Testis (tissue), 3 donors: Measurements from ENCODE around the gene SLC38A10. TPM values are rescaled to one million over a fixed set of nuclear protein-coding genes. Genes with fewer than 3 reads are reported as not detected.

Experiments used
- DNase-seq: peaks from one replicate; pipeline ENCODE4 v3.0.0-alpha.2; 2019
- H3K27ac ChIP-seq, 2 donors: fragments of 200-600 bp; sonication (generic); one replicate each; pipeline ENCODE4 v1.5.1; 2019
- H3K27me3 ChIP-seq: fragments of 200-600 bp; sonication (generic); one replicate; pipeline ENCODE4 v1.5.1; 2019
- H3K36me3 ChIP-seq: fragments of 200-600 bp; sonication (generic); one replicate; pipeline ENCODE4 v1.5.1; 2017; ENCODE audit warnings: low read depth; ENCODE audit errors: missing control alignments
- H3K4me1 ChIP-seq: fragments of 200-600 bp; sonication (generic); one replicate; pipeline ENCODE4 v1.5.1; 2019
- H3K4me3 ChIP-seq, 2 donors: fragments of 200-600 bp; sonication (generic); one replicate each; pipeline ENCODE4 v1.5.1; 2017 to 2019
- H3K9me3 ChIP-seq: fragments of 200-600 bp; sonication (generic); one replicate; pipeline ENCODE4 v1.5.1; 2017
- POLR2A ChIP-seq: fragments of 450-650 bp; IDR thresholded peaks from one replicate; pipeline ENCODE4 v1.6.1; 2017; ENCODE audit warnings: antibody characterized with exemption, mild to moderate bottlenecking, moderate library complexity
- WGBS, 2 donors: methylation state at CpG; one replicate each; pipeline ENCODE4 v1.1.5; 2018; 5-methylcytosine and 5-hydroxymethylcytosine counted together
- intact Hi-C: fragments of 100-400 bp; cut with DNase I; formaldehyde crosslinking; loops from one replicate; pipeline ENCODE4 v1.15.1; 2023; ENCODE audit warnings: low total_unique reads
- polyA plus RNA-seq: library from polyadenylated mRNA; stranded (reverse); fragments of 350-450 nt; fragmentation: Illumina TruSeq; extraction: RNeasy Lipid Tissue Mini Kit (QIAGEN cat#74804); gene quantifications from one replicate; pipeline ENCODE4 v1.2.3, GENCODE V29; 2014; ENCODE audit warnings: low read depth, low replicate concordance; ENCODE audit not compliant: insufficient read depth
- total RNA-seq, 2 donors: library from RNA; depleted of rRNA; stranded (reverse); fragments of >200 nt; gene quantifications; one replicate each; pipeline ENCODE4 v1.2.3, GENCODE V29; 2016
- TF ChIP-seq, protein P1 (sequence below), 3 experiments: fragments of 450-650 bp in 2 of 3; fragments of 200-600 bp in 1 of 3; sonication (generic) in 1 of 3; IDR thresholded peaks; one replicate each; pipeline ENCODE4 v1.5.1; 2016 to 2019; ENCODE audit warnings: antibody characterized with exemption in 3 of 3, mild to moderate bottlenecking in 2 of 3, moderate library complexity in 1 of 3

Gene SLC38A10
- total and polyA plus RNA-seq, 3 donors from 2014 or later: 77.1 to 150 (median 131) TPM

DNA sequence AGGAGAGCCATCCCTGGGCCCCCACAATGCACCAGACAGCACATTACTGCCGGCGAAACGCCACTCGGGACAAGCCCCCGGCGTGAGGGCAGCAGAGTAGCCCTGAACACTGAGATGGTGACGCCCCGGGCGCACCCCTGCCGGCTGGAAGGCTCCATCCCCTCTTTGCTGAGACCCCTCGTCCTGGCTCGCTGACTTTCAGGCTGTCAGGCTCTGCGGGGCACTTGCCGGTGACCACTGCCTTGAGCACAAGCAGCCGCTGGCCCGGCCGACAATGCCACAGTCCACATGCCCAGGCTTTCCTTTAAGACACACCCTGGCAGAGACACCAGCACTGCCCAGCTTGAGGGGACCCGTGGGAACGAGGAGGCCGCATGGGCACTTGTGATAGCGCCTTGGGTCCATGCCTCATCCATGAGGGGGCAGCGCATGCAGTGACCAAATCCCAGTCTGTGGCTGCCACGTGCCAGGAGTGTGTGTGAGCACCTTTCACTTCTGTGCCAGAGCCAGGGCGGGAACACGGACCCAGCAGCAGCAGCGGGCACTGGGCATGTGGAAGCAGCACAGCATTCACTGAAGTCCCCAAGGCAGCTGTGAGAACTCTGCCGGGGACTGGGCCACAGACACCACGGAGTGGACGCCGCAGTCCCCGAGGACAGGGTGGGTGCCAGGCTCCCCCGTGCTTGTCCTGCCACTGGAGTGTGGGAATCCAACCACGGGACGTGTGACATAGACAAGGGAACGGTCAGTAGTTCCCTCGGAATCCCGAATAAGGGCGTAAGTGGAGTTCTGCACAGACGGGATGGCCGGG is 31.5 kb downstream of the SLC38A10 start:
- H3K4me1 ChIP-seq: no peaks in the 10 kb centered on the region
- no peaks in the 10 kb centered on the region for H3K36me3 ChIP-seq
- no peak overlapping the region for H3K27ac ChIP-seq
- TF ChIP-seq, protein P1, sequence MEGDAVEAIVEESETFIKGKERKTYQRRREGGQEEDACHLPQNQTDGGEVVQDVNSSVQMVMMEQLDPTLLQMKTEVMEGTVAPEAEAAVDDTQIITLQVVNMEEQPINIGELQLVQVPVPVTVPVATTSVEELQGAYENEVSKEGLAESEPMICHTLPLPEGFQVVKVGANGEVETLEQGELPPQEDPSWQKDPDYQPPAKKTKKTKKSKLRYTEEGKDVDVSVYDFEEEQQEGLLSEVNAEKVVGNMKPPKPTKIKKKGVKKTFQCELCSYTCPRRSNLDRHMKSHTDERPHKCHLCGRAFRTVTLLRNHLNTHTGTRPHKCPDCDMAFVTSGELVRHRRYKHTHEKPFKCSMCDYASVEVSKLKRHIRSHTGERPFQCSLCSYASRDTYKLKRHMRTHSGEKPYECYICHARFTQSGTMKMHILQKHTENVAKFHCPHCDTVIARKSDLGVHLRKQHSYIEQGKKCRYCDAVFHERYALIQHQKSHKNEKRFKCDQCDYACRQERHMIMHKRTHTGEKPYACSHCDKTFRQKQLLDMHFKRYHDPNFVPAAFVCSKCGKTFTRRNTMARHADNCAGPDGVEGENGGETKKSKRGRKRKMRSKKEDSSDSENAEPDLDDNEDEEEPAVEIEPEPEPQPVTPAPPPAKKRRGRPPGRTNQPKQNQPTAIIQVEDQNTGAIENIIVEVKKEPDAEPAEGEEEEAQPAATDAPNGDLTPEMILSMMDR (IDR thresholded peaks at IDR 0.05): no peak
- no peak for TF ChIP-seq POLR2A
- DNase-seq: no peak
- 96 to 97% methylated on average over 25 to 40 of the region's 40 CpGs for WGBS, 2 donors
- intact Hi-C loops: no loop called here
- no peaks in the 10 kb centered on the region for H3K9me3 ChIP-seq
- no peak overlapping the region for H3K4me3 ChIP-seq
- no peaks in the 10 kb centered on the region for H3K27me3 ChIP-seq

DNA sequence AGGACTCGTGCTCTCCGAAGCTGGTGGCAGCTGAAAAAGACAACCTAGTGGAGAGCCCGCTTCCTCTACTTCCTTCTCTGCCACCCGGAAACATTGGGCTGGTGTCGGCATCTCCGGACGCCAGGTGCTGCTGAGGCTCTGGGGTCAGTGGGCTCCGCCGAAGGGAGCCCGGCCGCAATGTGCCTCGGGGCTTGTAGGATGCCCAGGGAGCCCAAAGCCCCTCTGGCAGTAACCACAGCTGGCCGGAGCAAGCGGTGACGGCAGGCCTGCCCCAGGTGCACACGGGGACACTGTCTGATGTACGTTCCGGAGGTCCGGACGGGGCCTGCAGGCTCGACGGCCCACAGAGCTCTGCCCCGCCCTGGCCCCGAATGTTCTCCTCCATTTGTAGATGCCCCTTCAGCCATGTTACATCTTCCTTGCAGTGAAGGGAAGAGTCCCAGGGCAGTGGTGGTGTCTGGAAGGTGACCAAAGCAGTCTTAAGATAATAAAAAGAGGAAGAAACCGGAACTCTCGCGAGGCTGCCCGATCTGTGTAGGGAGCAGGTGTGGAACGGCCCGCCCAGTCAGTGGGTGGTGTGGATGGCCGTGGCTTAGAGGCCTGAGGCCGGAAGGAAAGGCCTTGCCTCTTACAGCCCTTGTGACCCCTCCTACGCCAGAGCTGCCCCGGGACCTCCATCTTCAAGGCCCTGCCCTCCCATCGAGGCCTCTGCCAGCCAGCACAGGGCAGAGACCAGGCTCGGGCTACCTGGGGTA is 33.3 kb downstream of the SLC38A10 start:
- no peak for TF ChIP-seq POLR2A
- TF ChIP-seq, protein P1 (IDR thresholded peaks at IDR 0.05): no peak
- H3K36me3 ChIP-seq: no peaks in the 10 kb centered on the region
- H3K4me3 ChIP-seq: no peak overlapping the region
- DNase-seq: no peak
- 90 to 92% methylated on average over 34 to 36 of the region's 36 CpGs for WGBS, 2 donors
- no peaks in the 10 kb centered on the region for H3K4me1 ChIP-seq
- no peak overlapping the region for H3K27ac ChIP-seq
- H3K9me3 ChIP-seq: no peaks in the 10 kb centered on the region
- intact Hi-C loops: no loop called here
- no peaks in the 10 kb centered on the region for H3K27me3 ChIP-seq

- WGBS, 2 donors: 96 to 97% methylated on average over 18 of the region's 18 CpGs
- TF ChIP-seq, protein P1 (IDR thresholded peaks at IDR 0.05): no peak
- TF ChIP-seq POLR2A: no peak
- Histone ChIP-seq H3K27me3 (no peaks in the 10 kb centered on the region), H3K27ac (no peak overlapping the region), H3K36me3 (no peaks in the 10 kb centered on the region), H3K4me3 (no peak overlapping the region), H3K9me3 (no peaks in the 10 kb centered on the region), H3K4me1 (no peaks in the 10 kb centered on the region)
- intact Hi-C loops: no loop called here
- DNase-seq: no peak
Observed at GRCh38 chr17:81261096-81261495, 34.0 kb downstream of the SLC38A10 start.

GRCh38 chr17:81260641-81261040 is 34.5 kb downstream of the SLC38A10 start:
- DNase-seq: no peak
- no peaks in the 10 kb centered on the region for H3K9me3 ChIP-seq
- H3K36me3 ChIP-seq: no peaks in the 10 kb centered on the region
- H3K27ac ChIP-seq: no peak overlapping the region
- no peaks in the 10 kb centered on the region for H3K27me3 ChIP-seq
- H3K4me1 ChIP-seq: no peaks in the 10 kb centered on the region
- TF ChIP-seq, protein P1 (IDR thresholded peaks at IDR 0.05): no peak
- no peak for TF ChIP-seq POLR2A
- H3K4me3 ChIP-seq: no peak overlapping the region
- WGBS, 2 donors: 97% methylated on average over 14 to 19 of the region's 19 CpGs
- intact Hi-C loops: no loop called here
